Measurements from ENCODE around the gene SACM1L. TPM values are rescaled to one million over a fixed set of nuclear protein-coding genes. Genes with fewer than 3 reads are reported as not detected.
A peak's percentile ranks its signal among the peaks of the same experiment; 100 is the strongest.

Gene SACM1L
- total RNA-seq, 1 donor from 2014 or later: 26.6 TPM

GRCh38 chr3:45654397-45654944 lies 34.7 kb upstream of the SACM1L start:
- H3K4me3 ChIP-seq (ENCODE audit: low read depth, low read length): no peak overlapping the region
- H3K36me3 ChIP-seq (ENCODE audit: control insufficient read depth, insufficient read depth, low read length): no peaks in the 10 kb centered on the region
- H3K27me3 ChIP-seq (ENCODE audit: control insufficient read depth, insufficient read depth, low read length): no peaks in the 10 kb centered on the region
- FAIRE-seq (no peak), DNase-seq (ENCODE audit: low read depth) (no peak)
- TF ChIP-seq, protein P1, sequence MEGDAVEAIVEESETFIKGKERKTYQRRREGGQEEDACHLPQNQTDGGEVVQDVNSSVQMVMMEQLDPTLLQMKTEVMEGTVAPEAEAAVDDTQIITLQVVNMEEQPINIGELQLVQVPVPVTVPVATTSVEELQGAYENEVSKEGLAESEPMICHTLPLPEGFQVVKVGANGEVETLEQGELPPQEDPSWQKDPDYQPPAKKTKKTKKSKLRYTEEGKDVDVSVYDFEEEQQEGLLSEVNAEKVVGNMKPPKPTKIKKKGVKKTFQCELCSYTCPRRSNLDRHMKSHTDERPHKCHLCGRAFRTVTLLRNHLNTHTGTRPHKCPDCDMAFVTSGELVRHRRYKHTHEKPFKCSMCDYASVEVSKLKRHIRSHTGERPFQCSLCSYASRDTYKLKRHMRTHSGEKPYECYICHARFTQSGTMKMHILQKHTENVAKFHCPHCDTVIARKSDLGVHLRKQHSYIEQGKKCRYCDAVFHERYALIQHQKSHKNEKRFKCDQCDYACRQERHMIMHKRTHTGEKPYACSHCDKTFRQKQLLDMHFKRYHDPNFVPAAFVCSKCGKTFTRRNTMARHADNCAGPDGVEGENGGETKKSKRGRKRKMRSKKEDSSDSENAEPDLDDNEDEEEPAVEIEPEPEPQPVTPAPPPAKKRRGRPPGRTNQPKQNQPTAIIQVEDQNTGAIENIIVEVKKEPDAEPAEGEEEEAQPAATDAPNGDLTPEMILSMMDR (IDR thresholded peaks at IDR 0.05; ENCODE audit: insufficient read depth, low read length, severe bottlenecking): peak; percentile 8

DNA sequence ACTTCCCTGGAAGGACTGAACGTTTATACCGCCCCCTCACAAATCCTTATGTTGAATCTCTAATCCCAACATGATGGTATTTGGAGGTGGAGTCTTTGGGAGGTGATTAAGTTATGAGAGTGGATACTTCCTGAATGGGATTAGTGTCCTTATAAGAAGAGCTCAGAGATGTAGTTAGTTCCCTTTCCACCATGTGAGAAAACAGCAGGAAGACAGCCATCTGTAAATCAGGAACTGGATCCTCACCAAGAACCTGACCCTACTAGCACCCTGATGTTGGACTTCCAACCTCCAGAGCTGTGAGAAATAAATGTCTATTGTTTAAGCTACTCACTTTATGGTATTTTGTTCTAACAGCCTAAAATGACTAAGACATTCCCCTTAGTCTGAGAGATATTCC lies 33.3 kb upstream of the SACM1L start:
- TF ChIP-seq, protein P1 (IDR thresholded peaks at IDR 0.05; ENCODE audit: insufficient read depth, low read length, severe bottlenecking): no peak
- Histone ChIP-seq H3K36me3 (ENCODE audit: control insufficient read depth, insufficient read depth, low read length) (no peaks in the 10 kb centered on the region), H3K4me3 (ENCODE audit: low read depth, low read length) (no peak overlapping the region), H3K27me3 (ENCODE audit: control insufficient read depth, insufficient read depth, low read length) (no peaks in the 10 kb centered on the region)
- no peak for FAIRE-seq
- peak; percentile 33 for DNase-seq (ENCODE audit: low read depth)

- peak; percentile 93 for DNase-seq (ENCODE audit: low read depth)
- Histone ChIP-seq H3K4me3 (ENCODE audit: low read depth, low read length) (no peak overlapping the region), H3K27me3 (ENCODE audit: control insufficient read depth, insufficient read depth, low read length) (no peaks in the 10 kb centered on the region), H3K36me3 (ENCODE audit: control insufficient read depth, insufficient read depth, low read length) (no peaks in the 10 kb centered on the region)
- TF ChIP-seq, protein P1 (IDR thresholded peaks at IDR 0.05; ENCODE audit: insufficient read depth, low read length, severe bottlenecking): peak; percentile 94
- no peak for FAIRE-seq
Measured at GRCh38 chr3:45656575-45657363, 32.4 kb upstream of the SACM1L start.

GRCh38 chr3:45657853-45658252 lies 31.3 kb upstream of the SACM1L start:
- DNase-seq (ENCODE audit: low read depth) (no peak), FAIRE-seq (no peak)
- Histone ChIP-seq H3K4me3 (ENCODE audit: low read depth, low read length) (no peak overlapping the region), H3K27me3 (ENCODE audit: control insufficient read depth, insufficient read depth, low read length) (no peaks in the 10 kb centered on the region), H3K36me3 (ENCODE audit: control insufficient read depth, insufficient read depth, low read length) (no peaks in the 10 kb centered on the region)
- TF ChIP-seq, protein P1 (IDR thresholded peaks at IDR 0.05; ENCODE audit: insufficient read depth, low read length, severe bottlenecking): no peak

DNA sequence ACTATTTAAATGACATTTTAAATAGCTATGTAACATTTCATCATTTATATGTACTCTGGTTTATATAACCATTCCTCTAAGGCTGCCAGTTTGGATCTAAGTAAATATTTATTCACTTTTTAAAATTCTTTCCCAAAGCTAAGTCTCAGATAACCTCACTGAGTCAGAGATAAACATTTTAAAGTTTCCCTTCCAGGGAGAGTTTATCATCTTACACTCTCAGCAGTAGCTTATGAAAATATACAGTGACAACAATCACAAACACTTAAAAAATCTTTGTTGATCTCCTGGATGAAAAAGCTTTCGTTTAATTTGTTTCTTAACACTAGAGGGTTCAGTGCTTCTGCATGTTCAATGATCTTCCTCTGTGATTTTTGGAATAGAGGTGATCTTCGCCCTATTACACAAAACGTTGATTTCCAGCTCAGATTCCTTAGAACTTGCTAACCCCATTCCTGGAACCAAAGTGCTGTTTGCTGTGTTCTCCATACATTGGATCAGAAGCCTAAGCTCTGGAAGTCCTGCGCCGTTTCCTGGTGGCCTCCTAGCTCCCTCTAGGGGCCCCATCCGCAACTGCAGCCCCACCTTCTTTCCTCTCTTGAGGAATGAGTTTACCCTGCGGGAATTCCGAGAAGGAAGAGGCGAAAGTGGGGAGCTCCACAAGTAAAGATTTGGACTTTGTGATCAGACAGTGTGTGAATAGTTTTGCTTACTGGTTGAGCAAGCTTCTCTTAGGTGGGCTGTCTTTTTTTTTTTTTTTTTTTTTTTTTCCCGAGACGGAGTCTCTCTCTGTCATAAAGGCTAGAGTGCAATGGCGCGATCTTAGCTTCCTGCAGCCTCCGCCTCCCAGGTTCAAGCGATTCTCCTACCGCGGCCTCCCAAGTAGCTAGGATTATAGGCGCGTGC lies 29.3 kb upstream of the SACM1L start:
- TF ChIP-seq, protein P1 (IDR thresholded peaks at IDR 0.05; ENCODE audit: insufficient read depth, low read length, severe bottlenecking): peak; percentile 90
- H3K27me3 ChIP-seq (ENCODE audit: control insufficient read depth, insufficient read depth, low read length): no peaks in the 10 kb centered on the region
- peak; percentile 66 for DNase-seq (ENCODE audit: low read depth)
- H3K36me3 ChIP-seq (ENCODE audit: control insufficient read depth, insufficient read depth, low read length): no peaks in the 10 kb centered on the region
- no peak overlapping the region for H3K4me3 ChIP-seq (ENCODE audit: low read depth, low read length)
- no peak for FAIRE-seq
